ENCODE results near the gene HOXB8.

The HOXB8 gene

DNA sequence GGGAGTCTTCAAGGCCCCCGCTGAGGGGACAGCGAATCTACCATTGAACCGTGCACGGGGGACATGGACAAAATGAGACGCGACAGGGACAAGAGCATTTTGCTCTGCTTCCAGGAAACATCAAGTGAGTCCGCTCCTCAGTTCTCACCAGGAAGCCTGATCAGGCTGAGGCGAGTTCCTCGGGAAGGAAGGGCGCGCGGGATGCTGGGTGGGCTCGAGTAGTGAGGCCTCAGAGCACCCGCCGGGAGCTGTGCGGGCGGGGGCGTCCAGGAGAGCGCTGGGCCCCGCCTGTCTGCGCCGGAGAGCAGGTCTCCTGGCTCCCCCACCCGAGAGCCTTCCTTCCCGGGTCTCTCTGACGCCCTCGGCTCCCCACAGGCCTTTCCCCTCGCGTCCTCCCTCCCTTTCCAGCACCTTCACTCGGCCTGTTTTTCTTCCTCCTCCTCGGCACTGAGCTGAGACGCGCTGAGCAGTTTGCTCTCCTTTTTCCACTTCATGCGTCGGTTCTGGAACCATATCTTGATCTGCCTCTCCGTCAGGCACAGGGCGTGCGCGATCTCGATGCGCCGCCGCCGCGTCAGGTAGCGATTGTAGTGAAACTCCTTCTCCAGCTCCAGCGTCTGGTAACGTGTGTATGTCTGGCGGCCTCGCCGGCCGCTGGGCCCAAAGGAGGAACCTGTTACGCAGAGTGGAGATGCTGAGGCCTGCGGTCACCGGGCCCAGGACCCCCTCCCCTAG is 18.9 kb downstream of the HOXB8 start:
- peak; percentile 49 for DNase-seq

DNA sequence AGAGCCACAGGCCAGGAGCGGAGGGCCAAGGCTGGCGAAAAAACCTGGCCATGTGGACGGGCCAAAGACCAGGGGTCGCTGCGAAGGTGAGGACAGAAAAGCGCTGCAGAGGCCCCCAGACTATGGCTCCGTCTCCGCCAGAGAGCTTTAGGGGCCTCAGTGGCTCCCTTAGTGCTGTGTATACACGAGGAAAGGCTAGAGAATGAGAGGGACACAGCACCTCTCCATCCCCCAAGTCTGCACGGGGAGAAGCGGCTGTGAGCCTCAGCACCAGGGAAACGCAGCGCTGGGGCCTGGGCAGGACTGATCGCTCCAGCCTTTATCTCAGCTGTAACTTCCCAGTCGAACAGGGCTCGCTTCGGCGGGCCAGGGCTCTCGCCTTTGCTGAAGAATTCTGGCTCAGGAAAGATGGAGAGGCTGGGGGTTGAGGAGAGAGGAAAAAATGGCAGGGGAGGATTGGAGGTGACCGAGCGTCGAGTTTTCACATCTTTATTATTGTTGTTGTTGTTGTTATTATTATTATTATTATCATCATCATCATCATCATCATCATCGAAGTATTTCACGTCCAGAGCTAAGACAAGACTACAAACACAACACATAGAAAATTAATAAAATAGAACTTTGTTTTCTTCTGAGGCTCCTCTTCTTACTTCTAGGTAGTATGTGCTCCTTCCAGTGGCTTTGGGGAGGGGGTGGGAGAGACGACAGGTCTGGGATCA is 19.7 kb downstream of the HOXB8 start:
- no peak for DNase-seq

DNA sequence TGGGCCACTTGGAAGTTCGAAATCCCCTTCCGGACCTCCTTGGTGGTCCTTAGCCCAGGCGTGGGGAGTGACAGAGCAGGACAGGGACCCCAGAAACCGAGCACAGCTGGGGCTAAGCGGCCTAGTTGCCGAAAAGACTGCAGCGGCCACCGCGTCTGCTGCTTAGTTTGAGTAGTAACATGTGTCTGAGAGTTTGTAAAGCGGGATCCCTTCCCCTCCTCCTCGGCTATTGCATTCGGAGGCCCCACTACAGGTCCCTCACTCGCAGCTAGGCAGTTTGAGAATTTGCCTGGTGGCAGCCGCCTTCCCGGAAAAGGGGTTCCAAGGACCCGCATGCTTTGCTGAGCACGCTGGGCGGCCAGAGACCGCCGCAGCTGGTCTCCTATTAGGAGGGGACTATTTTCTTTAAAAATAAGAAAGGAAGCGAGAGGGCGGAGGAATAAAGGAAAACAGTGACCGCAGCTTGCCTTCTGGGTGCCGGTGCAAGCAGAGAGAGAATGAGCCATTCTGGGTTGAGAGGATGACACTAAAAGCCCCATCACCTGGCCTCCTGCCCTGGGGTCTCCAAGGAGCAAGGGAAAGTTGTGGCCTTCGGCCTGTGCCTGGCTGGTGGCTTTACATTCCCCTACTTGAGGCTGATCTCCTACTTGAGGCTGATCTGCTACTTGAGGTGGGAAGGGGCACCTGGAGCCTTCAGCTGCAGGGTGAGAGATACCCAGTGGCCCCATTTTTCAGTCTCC is 20.4 kb downstream of the HOXB8 start:
- DNase-seq = no peak

DNA sequence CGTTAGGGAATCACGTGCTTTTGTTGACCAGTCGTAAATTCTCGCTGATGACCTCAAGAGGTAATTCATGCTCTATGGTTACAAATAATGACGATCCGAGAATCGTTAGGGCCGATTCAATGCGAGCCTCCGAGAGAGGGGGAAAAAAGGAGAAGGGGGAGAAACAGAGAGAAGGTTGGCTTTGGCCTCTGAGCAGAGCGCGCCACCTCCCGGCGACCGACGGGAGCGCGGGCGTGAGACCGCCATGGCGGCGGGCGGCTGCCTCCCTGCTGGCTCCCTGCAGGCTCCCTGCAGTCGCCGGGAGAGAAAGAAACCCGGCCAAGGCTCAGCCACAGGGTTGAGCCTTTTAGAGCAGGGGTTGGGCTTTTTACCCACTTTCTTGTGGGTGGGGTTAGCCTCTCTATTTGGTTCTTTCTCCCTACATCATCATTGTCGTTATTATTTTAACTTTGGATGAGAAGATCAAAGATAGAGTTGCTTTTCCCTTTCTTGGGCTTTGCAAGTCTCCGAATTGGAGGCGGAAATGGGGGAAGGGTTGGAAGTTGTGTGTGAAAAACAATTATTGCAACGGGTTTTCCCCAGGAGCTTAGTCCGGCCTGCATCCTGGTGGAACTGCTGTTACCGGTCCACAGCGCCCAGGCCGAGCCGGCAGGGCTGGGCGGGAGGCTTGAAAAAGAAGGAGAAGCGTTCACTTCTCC is 21.1 kb downstream of the HOXB8 start:
- DNase-seq = peak; percentile 85

DNA sequence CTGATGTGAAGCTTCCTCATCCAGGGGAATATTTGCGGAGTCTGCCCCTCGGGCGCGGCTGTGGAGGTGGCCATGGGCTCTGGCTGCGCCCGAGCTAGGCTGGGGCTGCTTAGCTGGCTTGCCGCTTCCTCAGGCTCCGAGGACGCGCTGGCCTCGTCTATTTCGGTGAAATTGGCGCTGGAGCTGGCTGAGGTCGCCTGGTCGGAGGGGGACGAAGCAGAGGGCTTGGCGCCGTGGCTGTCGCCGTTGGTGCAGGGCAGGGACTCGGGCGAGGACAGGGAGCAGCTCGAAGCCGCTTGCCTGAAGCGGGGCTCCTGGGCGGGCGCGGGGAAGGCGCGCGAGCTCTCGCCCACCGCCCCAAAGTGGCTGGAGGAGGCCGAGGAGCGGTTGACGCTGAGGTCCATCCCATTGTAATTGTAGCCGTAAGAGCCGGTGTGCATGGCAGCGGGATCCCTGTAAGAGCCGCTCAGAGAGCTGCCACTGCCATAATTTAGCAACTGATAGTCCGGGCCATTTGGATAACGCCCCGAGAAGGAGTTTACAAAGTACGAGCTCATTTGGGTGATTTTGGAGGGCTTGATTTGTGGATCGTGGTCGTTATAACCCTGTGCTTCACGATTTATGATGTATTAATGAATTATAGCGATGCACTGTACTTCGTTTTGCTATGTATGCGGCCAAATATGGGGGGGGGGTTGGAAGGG is 21.8 kb downstream of the HOXB8 start, which contains the start of gene HOXB5:
HOXB5 (minus strand) TSS at position 654 of the 704 bp plus-strand sequence; CDS start at position 557, 97 bp downstream.
- peak; percentile 52 for DNase-seq

DNA sequence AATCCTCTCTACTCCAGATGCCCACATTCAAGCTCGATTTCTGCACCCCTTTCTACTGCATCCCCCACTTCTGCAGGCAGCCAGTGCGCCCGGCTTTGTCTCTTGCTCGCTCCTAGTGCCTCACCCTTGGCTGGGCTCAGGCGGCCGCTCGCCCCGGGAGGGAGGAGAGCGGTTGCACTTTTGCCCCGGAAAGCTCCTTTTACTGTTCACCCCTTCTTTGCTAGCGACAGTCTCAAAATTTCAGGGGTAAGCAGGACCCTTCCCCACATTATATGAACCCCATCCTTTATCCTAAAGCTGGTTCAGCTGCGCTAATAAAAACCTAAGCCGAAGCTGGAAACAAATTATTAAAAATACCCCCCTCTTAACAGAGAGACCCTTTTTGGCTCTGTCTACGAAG is 22.5 kb downstream of the HOXB8 start:
- DNase-seq = peak; percentile 46

DNA sequence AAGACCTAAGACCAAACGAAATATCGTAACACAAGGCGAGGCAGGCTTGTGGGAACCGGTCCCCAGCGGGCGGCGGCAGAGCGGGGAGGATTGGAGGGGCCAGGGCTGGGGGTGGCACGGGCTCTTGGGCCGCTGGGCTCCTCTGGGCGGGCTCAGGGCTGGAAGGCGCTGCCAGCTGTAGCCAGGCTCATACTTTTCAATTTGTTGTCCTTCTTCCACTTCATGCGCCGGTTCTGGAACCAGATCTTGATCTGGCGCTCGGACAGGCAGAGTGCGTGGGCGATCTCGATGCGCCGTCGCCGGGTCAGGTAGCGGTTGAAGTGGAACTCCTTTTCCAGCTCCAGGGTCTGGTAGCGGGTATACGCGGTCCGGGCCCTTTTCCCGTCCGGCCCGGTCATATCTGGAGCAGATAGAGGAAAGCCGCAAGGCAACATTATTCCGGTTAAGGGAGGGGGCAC is 23.0 kb downstream of the HOXB8 start:
- DNase-seq = no peak

DNA sequence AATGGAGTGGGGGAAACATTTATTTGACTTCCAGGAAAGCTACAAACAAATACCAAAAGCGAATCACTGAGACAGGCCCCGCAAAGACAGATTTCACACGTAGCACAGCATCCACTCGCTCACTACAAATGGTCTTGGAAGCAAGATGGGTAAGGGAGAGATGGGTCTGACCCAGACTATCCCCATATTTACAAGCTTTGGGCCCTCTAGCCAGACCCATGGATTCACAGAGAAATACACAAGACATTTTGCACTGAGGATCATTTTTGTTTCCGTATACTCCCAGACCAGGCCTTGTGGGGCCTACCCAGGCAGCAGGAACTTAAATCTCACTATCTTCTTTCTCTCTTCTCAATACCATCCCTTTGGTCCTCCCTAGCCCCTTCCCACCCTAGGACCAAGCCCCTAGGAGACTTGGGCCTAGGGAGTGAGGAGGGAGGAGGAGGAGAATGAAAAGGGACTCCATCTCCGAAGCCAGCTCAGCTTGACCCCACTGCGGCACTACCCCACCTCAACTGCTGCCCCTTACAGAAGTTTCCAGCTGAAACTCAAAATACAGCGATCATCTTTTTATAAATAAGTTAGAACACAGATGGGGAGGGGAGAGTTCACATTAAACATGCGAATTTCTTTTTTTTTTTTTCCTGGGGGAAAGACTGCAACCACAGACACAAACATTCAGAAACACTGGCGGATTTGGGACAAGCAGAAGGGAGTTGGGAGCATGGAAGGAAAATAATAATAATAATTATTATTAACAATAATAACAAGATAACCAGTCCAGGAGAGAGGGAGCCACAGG is 23.6 kb downstream of the HOXB8 start:
- no peak for DNase-seq

DNA sequence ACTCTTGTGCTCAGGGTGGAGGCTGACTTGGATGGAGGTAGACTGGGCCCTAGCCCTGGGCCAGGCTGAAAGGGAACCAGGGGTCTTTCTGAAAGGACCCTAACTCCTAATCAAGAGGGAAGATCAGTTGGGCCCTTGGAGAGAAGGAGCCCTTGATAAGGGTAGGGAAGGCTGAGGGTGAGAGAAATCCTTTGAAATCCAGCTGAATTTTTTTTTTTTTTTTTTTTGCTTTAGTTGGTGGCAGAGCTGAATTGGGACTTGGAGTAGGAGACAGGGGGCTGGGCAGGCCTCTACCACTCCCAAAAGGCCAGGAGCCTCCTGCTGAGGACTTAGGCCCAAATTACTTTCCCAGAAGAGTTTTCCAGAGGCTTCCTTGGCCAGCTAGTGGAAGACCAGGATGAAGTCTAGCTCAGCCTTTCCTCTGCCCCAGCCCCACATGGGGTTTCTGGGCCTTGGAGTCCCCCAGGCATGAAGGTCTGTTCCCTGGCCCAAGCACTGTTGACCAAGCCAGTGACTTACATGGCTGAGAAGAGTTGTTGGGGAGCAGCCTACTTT is 24.4 kb downstream of the HOXB8 start:
- no peak for DNase-seq

DNA sequence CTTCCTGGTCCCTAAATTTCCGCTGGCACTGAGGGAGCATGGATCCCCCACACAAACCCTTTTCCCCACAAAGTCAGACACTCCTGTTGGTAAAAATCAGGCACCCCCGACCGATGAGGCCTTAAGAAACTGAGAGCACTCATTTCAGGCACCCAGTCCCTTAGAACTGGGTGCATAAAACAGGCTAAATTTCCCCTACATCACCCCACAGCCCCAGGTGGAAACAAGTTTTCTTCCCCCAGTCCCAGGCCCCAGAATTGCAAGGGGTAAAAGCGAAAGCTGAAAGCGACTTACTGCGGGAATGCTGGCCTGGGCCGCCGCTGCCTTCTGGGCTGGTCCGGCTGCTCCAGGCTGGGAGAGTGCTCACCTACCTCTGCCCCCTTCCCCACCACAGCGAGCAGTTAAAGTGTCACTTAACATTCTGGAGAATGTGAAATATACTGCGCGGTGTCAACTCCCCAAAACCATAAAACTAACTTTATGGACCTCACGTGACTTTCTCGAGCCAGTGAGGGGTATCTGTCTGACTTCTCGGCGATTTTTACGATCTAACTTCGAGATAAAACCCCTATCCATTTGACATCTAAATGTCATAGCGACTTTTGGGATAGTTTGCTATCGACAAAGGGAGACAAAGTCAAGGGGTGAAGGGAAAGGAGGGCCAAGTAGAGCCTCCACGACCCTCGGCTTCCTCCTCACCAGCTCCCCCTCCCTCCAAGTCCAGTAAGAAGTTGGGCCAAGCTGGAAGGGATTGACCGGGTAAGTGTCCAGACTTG is 25.1 kb downstream of the HOXB8 start, which contains the start of gene HOXB3:
HOXB3 (minus strand) TSS at position 411 of the 776 bp plus-strand sequence. CDS start 37,767 bp downstream, outside the sequence.
- DNase-seq = no peak

DNA sequence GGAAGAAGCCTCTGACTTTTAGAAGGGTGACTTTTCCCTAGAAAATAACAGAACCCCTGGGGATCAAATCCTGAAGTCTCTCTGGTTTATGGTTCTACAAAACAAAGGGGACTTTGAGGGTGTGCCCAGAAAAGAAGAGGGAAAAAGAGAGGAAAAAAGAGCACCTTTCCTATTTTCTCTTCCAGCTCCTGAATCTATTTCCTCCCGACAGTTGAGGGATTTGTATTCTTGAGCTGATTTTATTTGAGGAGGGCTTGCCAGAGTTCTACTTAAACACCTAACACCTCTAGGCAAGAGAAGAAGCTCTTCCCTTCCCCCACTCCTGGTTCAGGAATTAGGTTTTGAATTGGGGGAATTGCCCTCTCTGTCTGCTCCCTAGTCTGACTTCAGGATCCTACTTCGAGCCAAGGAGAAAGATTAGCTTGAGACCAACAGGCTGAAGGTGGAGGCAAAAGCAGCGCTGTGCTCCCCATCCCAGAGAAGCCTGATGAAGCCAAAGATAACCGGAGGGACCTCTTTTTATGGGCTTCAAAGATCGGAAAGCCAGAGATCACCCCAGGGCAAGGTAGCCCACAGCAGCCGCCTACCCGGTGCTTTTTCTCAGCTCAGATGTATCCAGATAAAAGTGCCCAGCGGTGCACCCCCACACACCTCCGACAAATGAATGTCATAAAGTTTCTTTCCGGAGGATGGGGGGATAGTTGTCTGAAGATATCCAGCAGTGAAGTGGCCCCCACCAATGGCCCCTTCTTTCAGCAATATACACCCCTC is 25.8 kb downstream of the HOXB8 start:
- DNase-seq = no peak

DNA sequence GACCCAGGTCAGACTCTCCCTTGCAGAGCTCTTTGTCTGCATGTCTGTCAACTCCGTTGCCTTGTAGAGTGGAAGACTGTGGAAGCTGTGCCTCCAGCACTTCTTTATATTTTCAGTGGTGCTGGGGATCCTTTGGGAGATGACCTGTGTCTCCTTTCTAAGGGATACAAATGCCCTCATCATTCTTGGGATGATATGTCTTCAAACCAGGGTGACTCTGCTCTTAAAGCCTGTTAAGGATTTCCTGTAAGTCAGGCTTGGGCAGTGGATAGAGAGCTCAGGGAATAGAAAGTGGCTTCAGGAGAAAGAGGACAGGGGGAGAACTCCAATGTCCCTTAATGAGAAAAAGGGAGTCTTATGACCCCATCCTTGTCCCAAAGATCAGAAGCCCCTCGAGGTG is 26.6 kb downstream of the HOXB8 start:
- no peak for DNase-seq

DNA sequence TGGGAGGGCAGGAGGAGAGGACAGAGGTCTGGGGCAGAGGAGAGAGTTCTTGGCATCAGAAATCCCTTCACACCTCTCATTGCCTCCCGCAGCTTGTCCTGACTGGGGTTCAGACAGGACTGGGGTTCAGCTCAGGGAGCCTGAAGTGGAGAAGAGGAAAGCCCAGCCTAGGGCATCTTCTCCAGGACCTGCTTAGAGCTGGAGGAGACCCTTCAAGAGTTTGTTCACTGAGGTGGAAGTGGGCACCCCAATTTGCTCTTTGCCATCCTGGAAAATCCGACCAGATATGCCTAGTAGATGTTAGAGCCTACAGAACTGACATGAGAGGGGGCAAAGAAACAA is 27.0 kb downstream of the HOXB8 start:
- DNase-seq = no peak

DNA sequence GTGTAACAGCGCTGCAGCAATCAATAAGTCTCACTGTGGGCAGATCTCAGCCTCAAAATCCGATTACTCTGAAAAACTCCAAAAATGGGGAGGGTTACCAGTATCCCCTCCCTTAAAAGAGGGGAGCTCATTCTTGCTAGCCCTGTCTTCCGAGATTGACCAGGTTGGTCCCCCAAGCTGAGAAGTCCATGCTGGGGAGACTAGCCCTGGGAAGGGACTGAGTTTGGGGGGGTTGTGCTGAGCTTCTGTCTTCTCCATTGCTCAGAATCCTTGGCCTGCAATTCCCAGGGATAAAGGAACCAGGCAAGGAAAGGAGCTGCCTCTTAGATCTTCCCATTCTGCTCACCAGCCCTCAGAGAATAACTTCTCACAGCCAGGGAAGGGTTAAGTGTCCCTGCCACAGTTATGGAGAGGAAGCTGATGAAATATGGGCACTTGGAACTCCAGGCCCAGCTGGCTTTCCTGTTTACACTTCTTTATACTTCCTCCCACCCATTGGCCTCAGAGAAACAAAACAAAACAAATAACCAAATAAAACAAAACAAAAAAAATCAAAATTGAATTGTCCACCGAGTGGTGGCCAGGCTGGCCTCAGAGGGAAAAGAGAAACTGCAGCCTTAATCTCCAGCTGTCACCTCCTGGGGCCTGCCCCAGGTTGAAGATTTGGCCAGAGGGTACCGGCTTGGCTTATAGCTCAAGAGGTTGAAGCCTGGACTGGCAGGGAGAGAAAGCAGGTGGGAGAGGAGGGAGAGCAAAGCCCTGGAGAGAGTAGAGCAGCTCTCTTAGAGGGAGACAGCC is 27.6 kb downstream of the HOXB8 start:
- peak; percentile 48 for DNase-seq

DNA sequence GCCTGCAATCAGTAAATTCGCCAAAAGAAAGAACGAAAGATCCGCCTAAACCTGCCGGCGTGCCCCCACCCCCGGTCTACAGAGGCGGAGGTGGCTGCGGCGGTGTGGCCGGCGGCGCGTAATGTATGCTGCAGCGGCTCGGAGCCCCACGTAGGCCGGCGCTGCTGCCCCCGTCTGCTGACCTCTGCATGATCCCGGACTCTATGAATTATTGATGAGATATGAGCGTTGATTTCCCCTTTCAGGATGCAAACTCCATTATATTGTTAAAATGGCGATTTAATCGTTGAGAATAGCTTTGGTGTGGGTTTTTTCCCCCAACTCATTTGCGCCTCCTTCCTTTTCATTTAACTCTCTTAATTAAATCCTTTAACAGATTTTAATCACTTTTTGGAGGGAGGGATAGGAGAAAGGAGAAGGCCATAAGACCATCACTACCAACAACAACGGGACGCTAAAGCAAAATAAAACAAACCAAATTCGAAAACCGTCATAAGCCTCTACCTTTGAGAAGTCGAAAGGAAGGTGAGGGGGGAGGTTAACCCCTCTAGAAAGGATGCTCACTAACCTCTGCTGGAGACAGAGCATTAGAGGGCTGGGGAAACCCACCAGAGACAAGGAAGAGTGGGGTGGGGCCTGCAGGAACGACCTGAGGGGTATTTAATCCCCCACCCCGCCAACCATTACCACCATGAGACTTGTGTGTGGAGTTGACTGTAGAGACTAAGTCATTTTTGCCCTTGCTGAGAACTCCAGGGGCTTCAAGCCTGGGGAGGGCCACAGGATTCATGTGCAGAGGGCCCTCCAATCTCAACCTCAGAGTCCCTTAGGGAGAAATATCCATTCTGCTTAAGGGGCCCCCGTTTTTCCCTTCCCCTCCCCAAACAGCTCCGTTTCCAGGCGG is 28.5 kb downstream of the HOXB8 start:
- peak; percentile 68 for DNase-seq

DNA sequence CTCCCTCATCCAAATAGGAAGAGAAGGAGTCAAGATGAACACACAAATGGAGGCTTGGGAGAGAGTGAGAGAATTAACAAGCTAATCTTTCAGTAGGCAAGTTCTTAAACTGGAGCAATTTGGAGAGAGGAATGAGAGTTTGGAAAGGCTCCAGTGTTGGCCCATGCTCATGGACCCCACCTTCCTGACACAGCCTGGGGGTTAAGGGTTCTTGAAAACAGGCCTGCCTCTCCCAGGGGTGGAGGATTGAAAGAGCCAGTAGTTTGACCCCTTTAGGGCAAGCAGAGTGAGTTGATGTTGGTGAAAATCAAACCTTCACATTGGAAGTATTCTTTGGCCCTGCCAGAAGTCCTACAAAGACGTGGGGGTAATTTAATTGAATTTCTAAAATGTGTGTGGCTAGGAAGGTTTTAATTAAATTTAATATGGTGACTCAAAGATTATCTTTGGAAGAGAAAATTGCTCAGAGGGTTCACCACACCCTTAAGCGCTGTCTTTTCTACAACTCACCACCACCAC is 30.8 kb downstream of the HOXB8 start:
- no peak for DNase-seq

DNA sequence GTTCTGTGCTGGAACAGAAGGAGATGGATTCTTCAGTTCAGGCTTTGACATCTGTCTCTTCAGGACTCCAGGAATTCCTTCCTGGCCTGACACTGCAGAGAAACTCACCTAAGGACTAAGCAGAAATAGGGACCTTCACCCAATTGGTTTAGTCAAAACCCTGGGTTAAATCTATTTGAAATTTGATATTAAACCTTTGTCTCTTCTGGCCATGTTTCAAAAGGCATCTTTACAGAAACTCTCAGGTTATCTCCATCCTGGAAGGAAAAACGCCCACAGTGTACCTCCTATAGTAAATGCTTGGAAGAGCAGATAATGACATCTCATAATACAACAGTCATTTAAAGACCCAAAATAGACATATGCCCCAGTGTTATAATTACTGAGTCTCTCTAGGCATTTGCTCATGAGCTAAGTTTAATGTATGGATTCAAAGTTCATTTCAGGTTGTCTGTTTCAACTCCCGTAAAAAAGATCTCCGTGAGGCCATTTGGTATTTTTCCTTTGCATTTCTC is 31.3 kb downstream of the HOXB8 start:
- DNase-seq = no peak
